T-helper 2 cell treated with Interferon-gamma antibody and Interleukin-4, amounts not matched to agents 5 μg/mL and 100 μg/mL, for 36 hours (primary cell): ENCODE results near the gene SPATA21.

Experiments
- DNase-seq: peaks from one replicate; pipeline ENCODE4 v3.0.0; 2021; ENCODE audit warnings: low spot score
- H3K27ac Mint-ChIP-seq: one replicate; pipeline ENCODE4 v1.8.0; 2021; ENCODE audit warnings: mild to moderate bottlenecking, mixed read lengths
- H3K27me3 Mint-ChIP-seq: one replicate; pipeline ENCODE4 v1.8.0; 2021; ENCODE audit warnings: low read depth, mixed read lengths
- H3K36me3 Mint-ChIP-seq: one replicate; pipeline ENCODE4 v1.8.0; 2021; ENCODE audit warnings: low read depth, mixed read lengths
- H3K4me1 Mint-ChIP-seq: one replicate; pipeline ENCODE4 v1.8.0; 2021; ENCODE audit warnings: low read depth, mixed read lengths
- H3K4me3 Mint-ChIP-seq: one replicate; pipeline ENCODE4 v1.8.0; 2022; ENCODE audit warnings: mild to moderate bottlenecking, moderate library complexity, mixed read lengths
- H3K9me3 Mint-ChIP-seq: one replicate; pipeline ENCODE4 v1.8.0; 2021; ENCODE audit warnings: mixed read lengths

The SPATA21 gene

GRCh38 chr1:16443975-16444770, 6.9 kb upstream of the SPATA21 start:
- Mint-ChIP-seq H3K9me3 (no peaks in the 10 kb centered on the region), H3K27ac (peak overlapping the region; percentile 77), H3K27me3 (no peaks in the 10 kb centered on the region), H3K4me3 (peak overlapping the region; percentile 36), H3K36me3 (peaks cover 53% of the 10 kb centered on the region), H3K4me1 (peaks cover 27% of the 10 kb centered on the region)
- DNase-seq: no peak

DNA sequence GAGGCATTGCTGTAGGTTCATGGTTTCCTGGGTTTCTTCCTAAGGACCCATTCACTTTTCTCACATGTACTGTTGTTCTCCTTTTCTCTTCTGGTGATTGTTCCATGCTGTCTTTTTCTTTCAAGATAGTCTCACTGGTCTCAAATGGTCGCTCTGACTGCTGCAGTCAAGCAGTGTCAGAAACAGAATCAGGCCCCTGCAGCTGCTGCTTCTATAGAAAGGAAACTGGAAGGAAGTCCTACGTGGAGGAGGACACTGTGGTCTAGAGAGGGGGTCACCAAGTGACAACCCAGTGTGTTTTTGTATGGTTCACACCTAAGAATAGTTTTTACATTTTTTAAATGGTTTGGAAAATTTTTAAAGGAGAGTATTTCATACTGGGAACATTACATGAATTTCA, 5.7 kb upstream of the SPATA21 start:
- Mint-ChIP-seq H3K27ac (peak overlapping the region; percentile 67), H3K4me1 (peaks cover 27% of the 10 kb centered on the region), H3K36me3 (peaks cover 42% of the 10 kb centered on the region), H3K4me3 (peak overlapping the region; percentile 93), H3K9me3 (no peaks in the 10 kb centered on the region), H3K27me3 (no peaks in the 10 kb centered on the region)
- DNase-seq: no peak

DNA sequence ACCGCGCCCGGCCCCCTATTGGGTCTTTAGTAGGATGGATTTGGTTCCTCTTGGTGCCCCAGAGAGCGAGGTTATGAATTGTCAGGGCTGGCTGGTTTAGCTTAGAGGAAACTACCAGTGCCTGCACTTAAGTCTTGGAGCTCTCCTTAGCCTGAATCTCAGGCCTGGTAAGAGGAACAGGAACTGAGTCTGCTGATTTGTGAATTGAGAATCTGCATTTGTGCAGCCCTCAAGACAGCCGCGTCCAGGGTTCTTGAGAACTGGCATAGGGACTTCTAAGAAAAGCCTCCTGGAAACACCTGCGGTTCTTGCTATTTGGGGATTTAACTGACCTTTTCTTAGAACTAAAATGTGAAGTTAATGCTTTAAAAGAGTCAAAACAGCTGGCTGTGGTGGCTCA, 5.0 kb upstream of the SPATA21 start:
- Mint-ChIP-seq H3K4me3 (peak overlapping the region; percentile 93), H3K9me3 (no peaks in the 10 kb centered on the region), H3K4me1 (peaks cover 26% of the 10 kb centered on the region), H3K36me3 (peaks cover 37% of the 10 kb centered on the region), H3K27ac (peak overlapping the region; percentile 77), H3K27me3 (no peaks in the 10 kb centered on the region)
- no peak for DNase-seq

- no peaks in the 10 kb centered on the region for H3K27me3 Mint-ChIP-seq
- peaks cover 33% of the 10 kb centered on the region for H3K36me3 Mint-ChIP-seq
- H3K27ac Mint-ChIP-seq: peak overlapping the region; percentile 88
- DNase-seq: no peak
- no peaks in the 10 kb centered on the region for H3K9me3 Mint-ChIP-seq
- peak overlapping the region; percentile 93 for H3K4me3 Mint-ChIP-seq
- peaks cover 25% of the 10 kb centered on the region for H3K4me1 Mint-ChIP-seq
Measured at GRCh38 chr1:16441282-16441665, 4.0 kb upstream of the SPATA21 start.

GRCh38 chr1:16440470-16441281, 3.5 kb upstream of the SPATA21 start, which contains the start of gene NECAP2:
Gene NECAP2, plus strand, starts transcription at chr1:16440724. Its CDS starts 38 bp downstream, at chr1:16440762.
- peak within 1 kb of the TSS; percentile 93 for H3K4me3 Mint-ChIP-seq
- H3K36me3 Mint-ChIP-seq: peaks cover 30% of the 10 kb centered on the region
- peak within 1 kb of the TSS; percentile 88 for H3K27ac Mint-ChIP-seq
- H3K9me3 Mint-ChIP-seq: no peaks in the 10 kb centered on the region
- peak; percentile 91 for DNase-seq
- peaks cover 25% of the 10 kb centered on the region for H3K4me1 Mint-ChIP-seq
- H3K27me3 Mint-ChIP-seq: no peaks in the 10 kb centered on the region

- Mint-ChIP-seq H3K27me3 (no peaks in the 10 kb centered on the region), H3K4me3 (peak overlapping the region; percentile 93), H3K36me3 (peaks cover 27% of the 10 kb centered on the region), H3K9me3 (no peaks in the 10 kb centered on the region), H3K27ac (peak overlapping the region; percentile 88), H3K4me1 (peaks cover 23% of the 10 kb centered on the region)
- DNase-seq: no peak
Measured at GRCh38 chr1:16440131-16440469, 2.9 kb upstream of the SPATA21 start.

- H3K36me3 Mint-ChIP-seq: peaks cover 19% of the 10 kb centered on the region
- no peak overlapping the region for H3K4me3 Mint-ChIP-seq
- DNase-seq: no peak
- no peaks in the 10 kb centered on the region for H3K27me3 Mint-ChIP-seq
- no peaks in the 10 kb centered on the region for H3K9me3 Mint-ChIP-seq
- no peak overlapping the region for H3K27ac Mint-ChIP-seq
- H3K4me1 Mint-ChIP-seq: peaks cover 18% of the 10 kb centered on the region
Measured at GRCh38 chr1:16438924-16439323, 1.7 kb upstream of the SPATA21 start.

DNA sequence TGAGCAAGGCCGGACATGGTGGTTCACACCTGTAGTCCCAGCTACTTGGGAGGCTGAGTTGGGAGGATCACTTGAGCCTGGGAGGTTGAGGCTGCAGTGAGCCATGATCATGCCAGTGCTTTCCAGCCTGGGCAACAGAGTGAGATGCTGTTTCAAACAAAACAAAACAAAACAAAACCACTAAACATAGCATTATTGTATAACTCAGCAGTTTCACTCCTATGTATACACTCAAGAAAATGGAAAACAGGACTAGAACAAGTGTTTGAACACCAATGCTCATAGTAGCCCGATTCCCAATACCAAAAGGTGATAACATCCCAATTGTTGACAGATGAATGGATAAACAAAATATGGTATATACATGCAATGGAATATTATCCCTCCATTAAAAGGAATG, 1.3 kb upstream of the SPATA21 start:
- Mint-ChIP-seq H3K4me1 (peaks cover 16% of the 10 kb centered on the region), H3K27me3 (no peaks in the 10 kb centered on the region), H3K27ac (no peak overlapping the region), H3K9me3 (no peaks in the 10 kb centered on the region), H3K36me3 (peaks cover 15% of the 10 kb centered on the region), H3K4me3 (no peak overlapping the region)
- DNase-seq: no peak

DNA sequence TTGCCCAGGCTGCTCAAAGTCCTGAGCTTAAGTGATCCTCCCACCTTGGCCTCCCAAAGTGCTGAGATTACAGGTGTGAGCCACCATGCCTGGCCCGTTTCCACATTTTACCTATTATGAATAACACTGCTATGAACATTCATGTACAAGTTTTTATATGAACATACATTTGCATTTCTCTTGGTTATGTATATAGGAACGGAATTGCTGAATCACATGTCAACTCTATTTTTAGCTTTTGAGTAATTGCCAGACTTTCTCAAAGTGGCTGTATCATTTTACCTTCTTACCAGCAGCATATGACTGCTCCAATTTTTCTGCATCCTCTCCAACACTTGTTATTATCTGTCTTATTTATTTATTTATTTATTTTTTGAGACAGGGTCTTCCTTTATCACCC, 2.7 kb downstream of the SPATA21 start:
- Mint-ChIP-seq H3K4me1 (peaks cover 4% of the 10 kb centered on the region), H3K27ac (no peak overlapping the region), H3K9me3 (no peaks in the 10 kb centered on the region), H3K4me3 (no peak overlapping the region), H3K27me3 (peaks cover 2% of the 10 kb centered on the region), H3K36me3 (no peaks in the 10 kb centered on the region)
- DNase-seq: no peak

- Mint-ChIP-seq H3K27me3 (peaks cover 2% of the 10 kb centered on the region), H3K4me1 (peaks cover 4% of the 10 kb centered on the region), H3K4me3 (no peak overlapping the region), H3K36me3 (no peaks in the 10 kb centered on the region), H3K27ac (no peak overlapping the region), H3K9me3 (no peaks in the 10 kb centered on the region)
- no peak for DNase-seq
Measured at GRCh38 chr1:16434007-16434406, 3.2 kb downstream of the SPATA21 start.

- no peaks in the 10 kb centered on the region for H3K36me3 Mint-ChIP-seq
- no peak for DNase-seq
- H3K4me1 Mint-ChIP-seq: peaks cover 4% of the 10 kb centered on the region
- H3K9me3 Mint-ChIP-seq: no peaks in the 10 kb centered on the region
- peaks cover 2% of the 10 kb centered on the region for H3K27me3 Mint-ChIP-seq
- no peak overlapping the region for H3K27ac Mint-ChIP-seq
- no peak overlapping the region for H3K4me3 Mint-ChIP-seq
Measured at GRCh38 chr1:16433030-16433429, 4.2 kb downstream of the SPATA21 start.

GRCh38 chr1:16430606-16431005, 6.6 kb downstream of the SPATA21 start:
- H3K4me3 Mint-ChIP-seq: no peak overlapping the region
- H3K27ac Mint-ChIP-seq: no peak overlapping the region
- H3K4me1 Mint-ChIP-seq: peaks cover 4% of the 10 kb centered on the region
- peaks cover 2% of the 10 kb centered on the region for H3K27me3 Mint-ChIP-seq
- DNase-seq: no peak
- H3K9me3 Mint-ChIP-seq: no peaks in the 10 kb centered on the region
- no peaks in the 10 kb centered on the region for H3K36me3 Mint-ChIP-seq

GRCh38 chr1:16425125-16426025, 11.8 kb downstream of the SPATA21 start:
- Mint-ChIP-seq H3K36me3 (no peaks in the 10 kb centered on the region), H3K4me3 (no peak overlapping the region), H3K27me3 (no peaks in the 10 kb centered on the region), H3K9me3 (no peaks in the 10 kb centered on the region), H3K4me1 (peaks cover 14% of the 10 kb centered on the region), H3K27ac (no peak overlapping the region)
- no peak for DNase-seq
